ENCODE results near the gene SERP1. TPM values are rescaled to one million over a fixed set of nuclear protein-coding genes. Genes with fewer than 3 reads are reported as not detected.
A peak's percentile ranks its signal among the peaks of the same experiment; 100 is the strongest.

The SERP1 gene
- 90.3 TPM for total RNA-seq
- polyA plus RNA-seq (ENCODE audit: insufficient read depth, low read depth, low replicate concordance) = 84.0 TPM
- long read RNA-seq, donor 1, transcript SERP1-201 (3 exons, 3,171 nt) = major isoform, 44 of 73 reads
- long read RNA-seq, donor 1, partial matches to known transcripts = 25 of 73 reads
- long read RNA-seq, donor 1, other reads (novel, unspliced or antisense) = 0 of 73 reads
- long read RNA-seq, donor 2, transcript SERP1-201 (3 exons, 3,171 nt) = major isoform, 53 of 55 reads
- long read RNA-seq, donor 2, partial matches to known transcripts = 0 of 55 reads
- long read RNA-seq, donor 2, other reads (novel, unspliced or antisense) = 0 of 55 reads
- long read RNA-seq, donor 3, transcript SERP1-201 (3 exons, 3,171 nt) = major isoform, 62 of 265 reads
- long read RNA-seq, donor 3, partial matches to known transcripts = 169 of 265 reads
- long read RNA-seq, donor 3, other reads (novel, unspliced or antisense) = 27 of 265 reads
- long read RNA-seq, donor 4, transcript SERP1-201 (3 exons, 3,171 nt) = major isoform, 44 of 49 reads
- long read RNA-seq, donor 4, partial matches to known transcripts = 0 of 49 reads
- long read RNA-seq, donor 4, other reads (novel, unspliced or antisense) = 0 of 49 reads
- long read RNA-seq, donor 5, transcript SERP1-201 (3 exons, 3,171 nt) = major isoform, 9 of 9 reads
- long read RNA-seq, donor 5, partial matches to known transcripts = 0 of 9 reads
- long read RNA-seq, donor 5, other reads (novel, unspliced or antisense) = 0 of 9 reads
- long read RNA-seq, donor 6, transcript SERP1-201 (3 exons, 3,171 nt) = major isoform, 24 of 192 reads
- long read RNA-seq, donor 6, partial matches to known transcripts = 147 of 192 reads
- long read RNA-seq, donor 6, other reads (novel, unspliced or antisense) = 19 of 192 reads
- long read RNA-seq, donor 7, transcript SERP1-201 (3 exons, 3,171 nt) = major isoform, 173 of 198 reads
- long read RNA-seq, donor 7, partial matches to known transcripts = 1 of 198 reads
- long read RNA-seq, donor 7, other reads (novel, unspliced or antisense) = 19 of 198 reads
- long read RNA-seq, donor 8, transcript SERP1-201 (3 exons, 3,171 nt) = major isoform, 64 of 329 reads
- long read RNA-seq, donor 8, partial matches to known transcripts = 168 of 329 reads
- long read RNA-seq, donor 8, other reads (novel, unspliced or antisense) = 91 of 329 reads
- long read RNA-seq, donor 9, transcript SERP1-201 (3 exons, 3,171 nt) = major isoform, 41 of 64 reads
- long read RNA-seq, donor 9, partial matches to known transcripts = 21 of 64 reads
- long read RNA-seq, donor 9, other reads (novel, unspliced or antisense) = 0 of 64 reads
- long read RNA-seq, donor 10, transcript SERP1-201 (3 exons, 3,171 nt) = major isoform, 68 of 73 reads
- long read RNA-seq, donor 10, partial matches to known transcripts = 0 of 73 reads
- long read RNA-seq, donor 10, other reads (novel, unspliced or antisense) = 0 of 73 reads

DNA sequence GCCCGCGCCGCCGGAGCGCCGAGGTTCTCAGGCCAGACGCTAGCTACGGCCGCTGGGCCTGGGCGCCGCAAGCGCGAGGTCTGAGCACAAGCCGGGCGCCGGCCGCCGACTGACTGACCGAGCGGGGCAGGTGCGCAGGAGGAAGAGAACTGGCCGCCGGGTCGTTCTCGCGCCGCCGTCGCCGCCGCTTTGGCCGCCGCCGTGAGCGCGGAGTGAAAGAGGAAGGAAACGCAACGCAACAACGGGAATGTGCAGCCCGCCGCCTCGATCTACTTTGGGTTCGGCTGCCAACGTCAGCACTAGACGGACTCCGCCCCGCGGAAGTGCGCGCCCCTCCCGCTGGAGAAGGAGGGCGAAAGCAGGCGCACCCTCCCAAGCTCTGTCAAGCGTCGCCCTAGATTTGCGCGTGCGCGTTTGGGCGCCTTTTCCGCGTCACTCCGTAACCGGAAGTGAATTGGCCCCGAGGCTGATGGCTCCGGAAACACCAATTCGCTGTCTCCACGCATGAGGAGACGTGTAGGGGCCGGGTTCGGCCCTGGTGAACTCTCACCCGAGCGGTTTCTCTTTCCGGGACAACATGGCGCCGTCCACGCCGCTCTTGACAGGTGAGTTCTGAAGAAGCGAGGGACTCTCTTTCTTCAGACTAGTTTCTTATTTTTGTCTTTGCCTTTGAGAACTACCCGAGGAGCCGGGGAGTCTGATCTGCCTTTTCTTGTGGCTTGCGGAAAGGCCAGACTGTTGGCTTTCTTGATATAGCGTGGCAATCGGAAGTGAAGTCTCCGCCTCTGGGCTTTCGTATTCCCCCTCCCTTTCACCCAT lies at the start of gene SERP1, which contains the start of gene EIF2A:
SERP1 (minus strand) TSS at position 271 of the 819 bp plus-strand sequence. CDS start 361 bp downstream, outside the sequence.
EIF2A (plus strand) TSS at position 562 of the 819 bp plus-strand sequence; CDS start at position 578, 16 bp downstream.
- TF ChIP-seq, protein P1, sequence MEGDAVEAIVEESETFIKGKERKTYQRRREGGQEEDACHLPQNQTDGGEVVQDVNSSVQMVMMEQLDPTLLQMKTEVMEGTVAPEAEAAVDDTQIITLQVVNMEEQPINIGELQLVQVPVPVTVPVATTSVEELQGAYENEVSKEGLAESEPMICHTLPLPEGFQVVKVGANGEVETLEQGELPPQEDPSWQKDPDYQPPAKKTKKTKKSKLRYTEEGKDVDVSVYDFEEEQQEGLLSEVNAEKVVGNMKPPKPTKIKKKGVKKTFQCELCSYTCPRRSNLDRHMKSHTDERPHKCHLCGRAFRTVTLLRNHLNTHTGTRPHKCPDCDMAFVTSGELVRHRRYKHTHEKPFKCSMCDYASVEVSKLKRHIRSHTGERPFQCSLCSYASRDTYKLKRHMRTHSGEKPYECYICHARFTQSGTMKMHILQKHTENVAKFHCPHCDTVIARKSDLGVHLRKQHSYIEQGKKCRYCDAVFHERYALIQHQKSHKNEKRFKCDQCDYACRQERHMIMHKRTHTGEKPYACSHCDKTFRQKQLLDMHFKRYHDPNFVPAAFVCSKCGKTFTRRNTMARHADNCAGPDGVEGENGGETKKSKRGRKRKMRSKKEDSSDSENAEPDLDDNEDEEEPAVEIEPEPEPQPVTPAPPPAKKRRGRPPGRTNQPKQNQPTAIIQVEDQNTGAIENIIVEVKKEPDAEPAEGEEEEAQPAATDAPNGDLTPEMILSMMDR (IDR thresholded peaks at IDR 0.05; ENCODE audit: borderline replicate concordance, extremely low read depth, insufficient read depth) = no peak
- peak; percentile 99 to 100 (median 100) for DNase-seq
- Histone ChIP-seq H3K27me3 (ENCODE audit: control insufficient read depth, insufficient read depth, low read length) (no peaks in the 10 kb centered on the region), H3K4me1 (ENCODE audit: control insufficient read depth in 2 of 3, insufficient read depth in 2 of 3, low read depth in 1 of 3, low read length in 3 of 3) (peaks cover 4 to 10% (median 5%) of the 10 kb centered on the region in 3 donors), H3K9ac (ENCODE audit: low read length in 3 of 3) (peak within 1 kb of the TSS; percentile 89 to 100 (median 92)), H3K27ac (ENCODE audit: low read depth in 2 of 2, low read length in 2 of 2) (peak within 1 kb of the TSS; percentile 97 to 99), H3K36me3 (ENCODE audit: control insufficient read depth in 2 of 3, insufficient read depth in 3 of 3, low read length in 3 of 3) (peaks cover 5 to 11% (median 5%) of the 10 kb centered on the region in 3 donors), H3K4me3 (ENCODE audit: low read length in 3 of 3) (peak within 1 kb of the TSS; percentile 88 to 98 (median 90)), H3K9me3 (ENCODE audit: control insufficient read depth in 2 of 3, insufficient read depth in 1 of 3, low read length in 3 of 3) (no peaks in the 10 kb centered on the region)
- FAIRE-seq = peak; percentile 98
- intact Hi-C loops (cut with DNase I) = no loop called here

DNA sequence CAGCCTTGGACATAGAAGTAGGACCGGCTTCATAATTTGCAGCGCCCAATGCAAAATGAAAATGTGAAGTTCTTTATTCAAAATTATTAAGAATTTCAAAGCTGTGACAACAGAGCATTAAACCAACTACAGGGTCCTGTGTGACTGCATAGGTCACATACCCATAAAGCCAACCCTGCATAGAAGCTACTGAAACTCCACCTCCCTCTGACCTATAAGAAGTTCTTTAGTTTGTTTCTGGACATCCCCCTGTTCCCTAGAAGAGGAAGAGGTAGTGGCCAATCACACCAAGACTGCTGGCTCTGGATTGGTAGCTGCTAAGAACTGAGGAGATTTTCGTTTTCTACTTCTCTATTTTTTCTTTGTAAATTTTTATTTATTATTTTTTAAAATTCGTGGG lies 47.9 kb upstream of the SERP1 start:
- no peak for FAIRE-seq
- Histone ChIP-seq H3K9ac (ENCODE audit: low read length in 3 of 3) (no peak overlapping the region), H3K9me3 (ENCODE audit: control insufficient read depth in 2 of 3, insufficient read depth in 1 of 3, low read length in 3 of 3) (no peaks in the 10 kb centered on the region), H3K4me1 (ENCODE audit: control insufficient read depth in 2 of 3, insufficient read depth in 2 of 3, low read depth in 1 of 3, low read length in 3 of 3) (no peaks in the 10 kb centered on the region), H3K27me3 (ENCODE audit: control insufficient read depth, insufficient read depth, low read length) (no peaks in the 10 kb centered on the region), H3K4me3 (ENCODE audit: low read length in 3 of 3) (no peak overlapping the region), H3K27ac (ENCODE audit: low read depth in 2 of 2, low read length in 2 of 2) (no peak overlapping the region), H3K36me3 (ENCODE audit: control insufficient read depth in 2 of 3, insufficient read depth in 3 of 3, low read length in 3 of 3) (no peaks in the 10 kb centered on the region)
- intact Hi-C loops (cut with DNase I) = no loop called here
- DNase-seq = no peak
- TF ChIP-seq, protein P1 (IDR thresholded peaks at IDR 0.05; ENCODE audit: borderline replicate concordance, extremely low read depth, insufficient read depth) = no peak

- intact Hi-C loops (cut with DNase I) = no loop called here
- H3K9me3 ChIP-seq (ENCODE audit: control insufficient read depth in 2 of 3, insufficient read depth in 1 of 3, low read length in 3 of 3) = no peaks in the 10 kb centered on the region
- no peaks in the 10 kb centered on the region for H3K27me3 ChIP-seq (ENCODE audit: control insufficient read depth, insufficient read depth, low read length)
- FAIRE-seq (no peak), DNase-seq (no peak)
- peaks cover 0 to 3% (median 2%) of the 10 kb centered on the region in 3 donors for H3K36me3 ChIP-seq (ENCODE audit: control insufficient read depth in 2 of 3, insufficient read depth in 3 of 3, low read length in 3 of 3)
- no peak overlapping the region for H3K9ac ChIP-seq (ENCODE audit: low read length in 3 of 3)
- no peak overlapping the region for H3K4me3 ChIP-seq (ENCODE audit: low read length in 3 of 3)
- no peak overlapping the region for H3K27ac ChIP-seq (ENCODE audit: low read depth in 2 of 2, low read length in 2 of 2)
- H3K4me1 ChIP-seq (ENCODE audit: control insufficient read depth in 2 of 3, insufficient read depth in 2 of 3, low read depth in 1 of 3, low read length in 3 of 3) = no peaks in the 10 kb centered on the region
- TF ChIP-seq, protein P1 (IDR thresholded peaks at IDR 0.05; ENCODE audit: borderline replicate concordance, extremely low read depth, insufficient read depth) = no peak
These were observed 43.5 kb upstream of the SERP1 start for GRCh38 chr3:150589759-150590158.
